ES-I3 (cell line): ENCODE data around the gene IFT81.
A peak's percentile ranks its signal among the peaks of the same experiment; 100 is the strongest.
"Not testable (repeated sequence)": the region's sequence is repeated elsewhere in the genome, so short reads cannot be mapped to it uniquely, and the experiment has no call there.

Source experiments
- H3K36me3 ChIP-seq: 2 replicates; pipeline ENCODE4 v1.6.1; 2013; ENCODE audit warnings: mild to moderate bottlenecking, low read length, control low read depth, moderate library complexity; ENCODE audit not compliant: insufficient read depth
- H3K4me1 ChIP-seq: 2 replicates; pipeline ENCODE4 v1.6.1; 2013; ENCODE audit warnings: mild to moderate bottlenecking, control low read depth, low read length; ENCODE audit not compliant: insufficient read depth
- H3K9ac ChIP-seq: 2 replicates; pipeline ENCODE4 v1.6.1; 2013; ENCODE audit warnings: low read depth, mild to moderate bottlenecking, low read length, moderate library complexity
- H3K9me3 ChIP-seq: 2 replicates; pipeline ENCODE4 v1.6.1; 2013; ENCODE audit warnings: mild to moderate bottlenecking, low read length, moderate library complexity; ENCODE audit not compliant: control insufficient read depth, insufficient read depth

Gene IFT81

GRCh38 chr12:110117210-110117609, 6.9 kb upstream of the IFT81 start:
- H3K9me3 ChIP-seq, H3K9ac ChIP-seq, H3K4me1 ChIP-seq, H3K36me3 ChIP-seq: not testable (repeated sequence)

GRCh38 chr12:110117956-110118685, 6.0 kb upstream of the IFT81 start:
- no peak overlapping the region for H3K9ac ChIP-seq
- H3K36me3 ChIP-seq: no peaks in the 10 kb centered on the region
- H3K4me1 ChIP-seq: peaks cover 6% of the 10 kb centered on the region; the same call in 1 of the 2 replicates
- no peaks in the 10 kb centered on the region for H3K9me3 ChIP-seq

GRCh38 chr12:110122929-110123328, 1.2 kb upstream of the IFT81 start:
- Histone ChIP-seq H3K4me1 (peaks cover 14% of the 10 kb centered on the region), H3K9me3 (no peaks in the 10 kb centered on the region), H3K36me3 (no peaks in the 10 kb centered on the region), H3K9ac (no peak overlapping the region)

GRCh38 chr12:110123919-110124268, 263 bp upstream of the IFT81 start:
- Histone ChIP-seq H3K36me3 (no peaks in the 10 kb centered on the region), H3K9ac (peak overlapping the region; percentile 30; the same call in 1 of the 2 replicates), H3K4me1 (peaks cover 14% of the 10 kb centered on the region), H3K9me3 (no peaks in the 10 kb centered on the region)

- no peaks in the 10 kb centered on the region for H3K36me3 ChIP-seq
- peaks cover 14% of the 10 kb centered on the region for H3K4me1 ChIP-seq
- no peak overlapping the region for H3K9ac ChIP-seq
- H3K9me3 ChIP-seq: no peaks in the 10 kb centered on the region
These were observed 2.4 kb downstream of the IFT81 start for GRCh38 chr12:110126557-110126956.

- Histone ChIP-seq H3K9me3 (no peaks in the 10 kb centered on the region), H3K9ac (no peak overlapping the region), H3K4me1 (no peaks in the 10 kb centered on the region), H3K36me3 (0 out of 2 replicates have a peak, but pooled peaks cover 5% of the 10 kb centered on the region)
These were observed 10.7 kb downstream of the IFT81 start for GRCh38 chr12:110134691-110135411.

GRCh38 chr12:110135806-110136205, 11.6 kb downstream of the IFT81 start:
- H3K9me3 ChIP-seq: no peaks in the 10 kb centered on the region
- H3K9ac ChIP-seq: no peak overlapping the region
- 0 out of 2 replicates have a peak, but pooled peaks cover 5% of the 10 kb centered on the region for H3K36me3 ChIP-seq
- H3K4me1 ChIP-seq: no peaks in the 10 kb centered on the region

GRCh38 chr12:110137786-110138185, 13.6 kb downstream of the IFT81 start:
- no peak overlapping the region for H3K9ac ChIP-seq
- H3K9me3 ChIP-seq: no peaks in the 10 kb centered on the region
- H3K36me3 ChIP-seq: 0 out of 2 replicates have a peak, but pooled peaks cover 5% of the 10 kb centered on the region
- H3K4me1 ChIP-seq: no peaks in the 10 kb centered on the region

GRCh38 chr12:110141389-110141788, 17.2 kb downstream of the IFT81 start:
- Histone ChIP-seq H3K9me3 (no peaks in the 10 kb centered on the region), H3K36me3 (no peaks in the 10 kb centered on the region), H3K4me1 (no peaks in the 10 kb centered on the region), H3K9ac (no peak overlapping the region)

- no peak overlapping the region for H3K9ac ChIP-seq
- H3K36me3 ChIP-seq: no peaks in the 10 kb centered on the region
- H3K9me3 ChIP-seq: no peaks in the 10 kb centered on the region
- H3K4me1 ChIP-seq: no peaks in the 10 kb centered on the region
These were observed 22.8 kb downstream of the IFT81 start for GRCh38 chr12:110146986-110147385.

GRCh38 chr12:110149086-110149660, 25.0 kb downstream of the IFT81 start:
- no peak overlapping the region for H3K9ac ChIP-seq
- H3K36me3 ChIP-seq: no peaks in the 10 kb centered on the region
- no peaks in the 10 kb centered on the region for H3K4me1 ChIP-seq
- H3K9me3 ChIP-seq: no peaks in the 10 kb centered on the region

GRCh38 chr12:110156766-110157165, 32.6 kb downstream of the IFT81 start:
- Histone ChIP-seq H3K36me3 (no peaks in the 10 kb centered on the region), H3K4me1 (no peaks in the 10 kb centered on the region), H3K9ac (no peak overlapping the region), H3K9me3 (no peaks in the 10 kb centered on the region)

- H3K9ac ChIP-seq: no peak overlapping the region
- no peaks in the 10 kb centered on the region for H3K4me1 ChIP-seq
- no peaks in the 10 kb centered on the region for H3K9me3 ChIP-seq
- no peaks in the 10 kb centered on the region for H3K36me3 ChIP-seq
These were observed 33.4 kb downstream of the IFT81 start for GRCh38 chr12:110157539-110157938.

- Histone ChIP-seq H3K9me3 (no peaks in the 10 kb centered on the region), H3K9ac (no peak overlapping the region), H3K4me1 (peaks cover 5% of the 10 kb centered on the region; the same call in 1 of the 2 replicates), H3K36me3 (no peaks in the 10 kb centered on the region)
These were observed 35.6 kb downstream of the IFT81 start for GRCh38 chr12:110159671-110160245.
